Panc1 (cell line): ENCODE results near the gene C14orf93. TPM values are rescaled to one million over a fixed set of nuclear protein-coding genes. Genes with fewer than 3 reads are reported as not detected.
A peak's percentile ranks its signal among the peaks of the same experiment; 100 is the strongest.

ENCODE experiments used
- ATAC-seq: fragments of 200-7000 bp; cut with Tn5 transposase; 2 replicates; pipeline ENCODE4 v1.9.1; 2020; ENCODE audit warnings: mild to moderate bottlenecking, moderate library complexity
- BruUV-seq: library from RNA; stranded (reverse); fragments of 400-500 nt; replicated peaks from 2 replicates; lab custom pipeline; 2021; lab: Mats Ljungman, UMichigan
- CTCF ChIA-PET: fragments of 300-600 bp; sonication (Branson Sonifier 250); formaldehyde crosslinking; loops from one replicate; lab custom pipeline; 2022; ENCODE audit warnings: antibody characterized with exemption; lab: Charles Lee
- POLR2A ChIA-PET: fragments of 300-600 bp; sonication (Branson Sonifier 250); formaldehyde crosslinking; loops from one replicate; lab custom pipeline; 2022; ENCODE audit warnings: antibody characterized with exemption; lab: Charles Lee
- DNase-seq: peaks from one replicate; pipeline ENCODE4 v3.0.0-alpha.2; 2010; ENCODE audit warnings: low read depth, low spot score
- H3K27ac ChIP-seq: 2 replicates; pipeline ENCODE4 v1.5.1; 2011; ENCODE audit warnings: mild to moderate bottlenecking, low read length, inconsistent platforms
- H3K27me3 ChIP-seq: fragments of 200-500 bp; sonication (Bioruptor generic); 2 replicates; pipeline ENCODE4 v1.6.0; 2014; ENCODE audit warnings: low read length, inconsistent platforms; ENCODE audit not compliant: control insufficient read depth, insufficient read depth
- H3K36me3 ChIP-seq: fragments of 200-500 bp; sonication (Bioruptor generic); 2 replicates; pipeline ENCODE4 v1.5.1; 2014; ENCODE audit warnings: inconsistent platforms, mild to moderate bottlenecking, low read length, moderate library complexity; ENCODE audit not compliant: control insufficient read depth, insufficient read depth
- H3K4me1 ChIP-seq: 2 replicates; pipeline ENCODE4 v1.5.1; 2011; ENCODE audit warnings: inconsistent platforms, mild to moderate bottlenecking, low read length, moderate library complexity; ENCODE audit not compliant: control insufficient read depth, insufficient read depth
- H3K4me3 ChIP-seq, 2 experiments: 2 replicates each; pipeline ENCODE4 v1.5.1; 2011 to 2012; ENCODE audit warnings: low read depth in 2 of 2, low read length in 2 of 2, mild to moderate bottlenecking in 2 of 2, inconsistent platforms in 1 of 2, moderate library complexity in 1 of 2
- H3K9me3 ChIP-seq: fragments of 200-500 bp; sonication (Bioruptor generic); 2 replicates; pipeline ENCODE4 v1.5.1; 2014; ENCODE audit warnings: low read depth, mild to moderate bottlenecking, inconsistent platforms, low read length, moderate library complexity; ENCODE audit not compliant: control insufficient read depth, insufficient read depth
- CTCF ChIP-seq: fragments of 450-650 bp; IDR thresholded peaks from 2 replicates; pipeline ENCODE4 v1.5.1; 2017; ENCODE audit warnings: mild to moderate bottlenecking
- POLR2AphosphoS5 ChIP-seq: IDR thresholded peaks from 2 replicates; pipeline ENCODE4 v1.6.1; 2012; ENCODE audit warnings: mild to moderate bottlenecking, low read depth, low read length, moderate library complexity
- REST ChIP-seq, 2 experiments: IDR thresholded peaks; 2 replicates each; pipeline ENCODE4 v1.6.1; 2011 to 2012; ENCODE audit warnings: low read depth in 2 of 2, control low read depth in 1 of 2, low read length in 1 of 2, mild to moderate bottlenecking in 1 of 2, moderate library complexity in 1 of 2; ENCODE audit not compliant: insufficient read depth in 1 of 2
- SIN3A ChIP-seq: IDR thresholded peaks from 2 replicates; pipeline ENCODE4 v1.6.1; 2012; ENCODE audit warnings: low read depth, mild to moderate bottlenecking, low read length, moderate library complexity, borderline replicate concordance; ENCODE audit not compliant: insufficient read depth
- TCF7L2 ChIP-seq: IDR thresholded peaks from 2 replicates; pipeline ENCODE4 v1.6.1; 2011; ENCODE audit warnings: mild to moderate bottlenecking, low read depth, low read length, inconsistent platforms
- in situ Hi-C: cut with HindIII; loops from 2 replicates; pipeline ENCODE4 v1.10.0; 2016; ENCODE audit warnings: low sequenced_read_pairs, low pct_unique_long_range_greater_than_20kb
- intact Hi-C: fragments of 100-400 bp; cut with micrococcal nuclease; formaldehyde crosslinking; loops from one replicate; pipeline ENCODE4 v1.10.0; 2022; ENCODE audit not compliant: unreplicated experiment
- total RNA-seq: library from RNA; stranded (reverse); gene quantifications from one replicate; pipeline ENCODE4 v1.2.1, GENCODE V29; 2021; ENCODE audit not compliant: unreplicated experiment

The C14orf93 gene
- total RNA-seq, 1 experiment from 2014 or later, result 5.6 TPM

- peak; percentile 27; the same call in 1 of the 2 replicates for ATAC-seq
- intact Hi-C loops, result no loop called here
- H3K27me3 ChIP-seq, result no peaks in the 10 kb centered on the region
- no TSS peak for BruUV-seq
- no peaks in the 10 kb centered on the region for H3K4me1 ChIP-seq
- no peak overlapping the region for H3K27ac ChIP-seq
- POLR2A ChIA-PET, result no interaction called here
- H3K4me3 ChIP-seq, result no peak overlapping the region
- H3K9me3 ChIP-seq, result no peaks in the 10 kb centered on the region
- CTCF ChIA-PET, result no interaction called here
- H3K36me3 ChIP-seq, result no peaks in the 10 kb centered on the region; the same call in 1 of the 2 replicates
- no peak for TF ChIP-seq SIN3A
- TF ChIP-seq CTCF, result no peak
- no peak for TF ChIP-seq REST (IDR thresholded peaks at IDR 0.05; ENCODE audit: insufficient read depth in 1 of 2, low read depth in 2 of 2, low read length in 1 of 2)
- TF ChIP-seq TCF7L2, result no peak
- no peak for TF ChIP-seq POLR2AphosphoS5
- in situ Hi-C loops, result no loop called here
- no peak for DNase-seq
Measured at GRCh38 chr14:23023022-23023794, 13.3 kb upstream of the C14orf93 start.

- CTCF ChIA-PET, result no interaction called here
Measured at GRCh38 chr14:23021889-23022442, 12.0 kb upstream of the C14orf93 start.

More at GRCh38 chr14:23021889-23022442, 12.0 kb upstream of the C14orf93 start:
- in situ Hi-C loops, result no loop called here
- BruUV-seq, result no TSS peak
- H3K9me3 ChIP-seq, result no peaks in the 10 kb centered on the region
- H3K4me1 ChIP-seq, result no peaks in the 10 kb centered on the region
- TF ChIP-seq REST (IDR thresholded peaks at IDR 0.05; ENCODE audit: insufficient read depth in 1 of 2, low read depth in 2 of 2, low read length in 1 of 2) (no peak), POLR2AphosphoS5 (no peak), SIN3A (no peak), CTCF (no peak), TCF7L2 (no peak)
- POLR2A ChIA-PET, result no interaction called here
- no peak for DNase-seq
- H3K27ac ChIP-seq, result no peak overlapping the region
- no peaks in the 10 kb centered on the region for H3K36me3 ChIP-seq
- no peaks in the 10 kb centered on the region for H3K27me3 ChIP-seq
- intact Hi-C loops, result no loop called here
- no peak for ATAC-seq
- no peak overlapping the region for H3K4me3 ChIP-seq
